Esophagus muscularis mucosa (tissue), 4 donors: ENCODE measurements around the gene ABI1.

Experiments
- CTCF ChIP-seq, 3 experiments: fragments of 200-600 bp in 2 of 3; fragments of 450-650 bp in 1 of 3; sonication (generic) in 2 of 3; IDR thresholded peaks; one replicate each; pipeline ENCODE4 v1.5.1; 2017 to 2019; ENCODE audit warnings: antibody characterized with exemption in 3 of 3, mild to moderate bottlenecking in 2 of 3, moderate library complexity in 1 of 3
- EP300 ChIP-seq: sonication (generic); formaldehyde crosslinking; IDR thresholded peaks from one replicate; pipeline ENCODE4 v1.6.1; 2017; ENCODE audit warnings: antibody characterized with exemption
- POLR2A ChIP-seq: fragments of 450-650 bp; IDR thresholded peaks from one replicate; pipeline ENCODE4 v1.6.1; 2017; ENCODE audit warnings: antibody characterized with exemption, moderate library complexity, mild to moderate bottlenecking, low read depth

- TF ChIP-seq EP300 (no peak), CTCF (IDR thresholded peaks at IDR 0.05) (no peak), POLR2A (no peak)
Measured at GRCh38 chr10:26863351-26864076, 2.8 kb upstream of the ABI1 start.
